ENCODE results near the gene C10orf105. TPM values are rescaled to one million over a fixed set of nuclear protein-coding genes. Genes with fewer than 3 reads are reported as not detected.

The C10orf105 gene
- total and polyA plus RNA-seq, 2 of the 8 experiments (the other 6 are each of a cell fraction or from before 2014, with no cell fraction given): 0.71 to 0.73 TPM

DNA sequence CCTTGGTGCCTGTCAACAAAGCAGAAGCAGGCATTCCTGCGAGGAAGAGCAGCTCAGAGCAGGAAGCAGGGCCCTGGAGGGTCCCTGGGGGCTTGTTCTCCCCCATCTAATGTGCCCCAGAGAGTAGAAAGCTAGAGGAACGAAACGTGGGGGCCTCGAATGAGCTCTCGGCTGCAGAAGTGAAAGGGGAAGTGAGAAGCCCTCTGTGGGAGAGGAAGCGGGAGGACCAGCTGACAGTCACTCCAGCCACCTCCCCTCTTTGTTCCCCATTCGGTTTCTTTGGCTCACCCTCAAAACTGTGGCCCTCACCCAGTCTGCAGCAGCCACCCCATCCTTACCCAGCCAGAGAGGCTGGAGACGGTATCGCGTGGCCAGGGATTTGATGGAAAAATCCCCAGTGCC, 25.0 kb downstream of the C10orf105 start (continued):
- no peak for TF ChIP-seq CBX8 (IDR thresholded peaks at IDR 0.05; ENCODE audit: borderline replicate concordance, low read depth, low read length)
